ENCODE measurements around the gene IMP3.
A peak's percentile ranks its signal among the peaks of the same experiment; 100 is the strongest.

IMP3 gene

GRCh38 chr15:75677465-75678323 lies 37.7 kb upstream of the IMP3 start:
- CTCF ChIA-PET = interaction anchor here (0.9 kb wide), 1 partner anchor 39 kb away, joined by 6 read pairs; no protein-coding TSS in a partner anchor
- DNase-seq (ENCODE audit: low spot score) = no peak
- POLR2A ChIA-PET (ENCODE audit: low non-redundant PET) = interaction anchor here (0.6 kb wide), 1 partner anchor 42 kb away, joined by 4 read pairs; no protein-coding TSS in a partner anchor
- H3K27ac ChIP-seq = peak overlapping the region; percentile 12; the same call in 1 of the 2 replicates
- TF ChIP-seq CTCF (conservative IDR thresholded peaks at IDR 0.05; ENCODE audit: low read depth) = no peak

DNA sequence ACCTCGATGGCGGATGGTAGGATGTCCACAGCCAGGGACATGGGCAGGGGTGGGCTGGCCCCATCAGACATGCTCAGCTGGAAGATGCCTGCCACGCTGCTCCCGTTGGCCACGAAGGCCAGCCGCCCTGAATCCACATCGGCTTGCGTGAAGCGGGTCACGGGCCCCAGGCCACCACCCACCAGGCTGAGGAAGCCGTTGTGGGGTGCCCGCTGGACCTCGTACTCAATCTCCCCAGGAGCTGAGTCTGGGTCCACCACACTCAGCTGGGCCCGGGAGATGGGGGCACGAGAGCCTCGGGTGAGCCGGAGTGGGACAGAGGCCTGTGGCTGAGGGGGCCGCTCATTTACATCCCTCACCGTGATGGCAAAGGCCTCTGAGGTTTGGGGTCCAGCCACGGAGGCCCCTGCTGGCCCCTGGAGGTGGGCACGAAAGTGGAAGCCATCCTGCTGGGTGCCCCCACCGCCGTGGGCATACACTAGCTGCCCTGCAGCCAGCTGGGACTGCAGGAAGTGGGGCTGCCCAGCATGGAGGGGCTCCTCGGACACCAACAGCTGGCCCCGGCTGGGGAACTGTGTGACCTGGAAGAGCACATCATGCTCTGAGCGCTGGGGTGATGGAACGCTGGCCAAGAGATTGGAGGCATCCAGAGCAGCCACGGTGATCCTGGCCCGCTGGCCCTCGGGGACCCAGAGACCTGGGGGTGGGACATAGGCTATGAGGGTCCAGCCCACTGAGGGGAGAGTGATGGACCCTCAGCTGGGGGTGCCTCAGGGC lies 36.9 kb upstream of the IMP3 start:
- no peak for DNase-seq (ENCODE audit: low spot score)
- TF ChIP-seq CTCF (conservative IDR thresholded peaks at IDR 0.05; ENCODE audit: low read depth) = no peak
- H3K27ac ChIP-seq = no peak overlapping the region; the same call in 1 of the 2 replicates
- CTCF ChIA-PET = interaction anchor here (0.6 to 1.1 kb wide), 2 partner anchors 50 to 309 kb away, joined by 3 to 4 read pairs; no protein-coding TSS in a partner anchor
- POLR2A ChIA-PET (ENCODE audit: low non-redundant PET) = interaction anchor here (0.6 kb wide), 1 partner anchor 1841 kb away, joined by 3 read pairs; no protein-coding TSS in a partner anchor

DNA sequence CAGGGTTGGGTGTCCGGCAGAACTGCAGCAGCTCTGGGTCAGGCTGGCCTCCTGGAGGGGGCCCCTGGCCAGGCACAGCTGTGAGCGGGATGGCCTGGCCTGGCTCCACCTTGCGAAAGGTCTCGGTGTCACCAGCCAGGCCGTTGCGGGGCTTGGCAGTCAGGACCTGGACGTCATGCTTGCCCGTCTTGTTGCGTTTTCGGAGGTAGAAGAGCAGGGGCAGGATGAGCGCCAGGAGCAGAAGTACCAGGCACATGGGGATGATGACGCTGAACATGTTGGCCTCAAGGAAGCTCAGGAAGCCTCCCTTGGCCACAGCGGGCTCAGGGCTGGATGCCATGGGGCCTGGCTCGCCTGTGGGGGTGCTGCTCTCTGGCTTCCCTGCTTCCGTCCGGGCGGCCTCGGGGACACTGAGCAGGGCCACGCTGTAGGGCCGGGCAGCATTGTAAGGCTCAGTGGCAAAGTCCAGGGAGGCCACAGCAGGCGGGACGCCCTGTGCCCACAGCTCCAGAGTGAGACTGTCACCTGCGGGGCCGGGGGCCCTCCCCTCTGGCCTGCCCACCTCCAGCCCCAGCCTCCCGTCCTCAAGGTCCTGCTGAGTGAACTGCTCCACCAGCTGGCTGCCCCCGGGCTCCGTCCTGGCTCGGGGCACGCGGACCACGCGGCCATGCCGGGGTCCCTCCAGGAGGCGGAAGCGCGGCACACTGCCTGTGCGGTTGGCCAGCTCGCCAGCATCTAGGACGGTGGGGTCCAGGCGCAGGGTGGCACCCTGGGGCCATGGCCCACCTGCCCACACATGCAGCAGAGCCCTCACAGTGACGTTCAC lies 35.8 kb upstream of the IMP3 start:
- DNase-seq (ENCODE audit: low spot score) = no peak
- CTCF ChIA-PET = interaction anchor here (0.6 to 1.3 kb wide), 4 partner anchors 10 to 662 kb away, joined by 3 to 6 read pairs (median 4); no protein-coding TSS in a partner anchor
- POLR2A ChIA-PET (ENCODE audit: low non-redundant PET) = interaction anchor here (0.5 kb wide), 2 partner anchors 43 to 229 kb away, joined by 5 read pairs; no protein-coding TSS in a partner anchor

DNA sequence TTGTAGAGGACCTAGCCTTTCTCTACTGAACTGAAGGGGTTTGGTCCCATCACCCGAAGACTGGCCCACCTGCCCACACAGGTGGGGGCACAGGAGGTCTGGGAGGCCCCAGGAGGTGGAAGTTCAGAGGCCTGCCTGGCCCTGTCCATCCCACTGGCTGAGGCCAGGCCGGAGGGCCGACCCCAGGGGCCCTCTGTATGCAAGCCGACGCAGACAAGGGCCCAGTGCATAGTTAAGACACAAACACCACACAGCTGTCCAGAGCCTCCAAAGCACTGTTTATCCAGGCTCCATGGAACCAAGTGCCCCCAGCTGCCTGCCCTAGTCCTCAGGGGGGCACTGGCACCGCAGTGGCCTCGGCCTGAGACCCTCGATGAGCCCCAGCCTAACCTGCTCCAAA lies 34.3 kb upstream of the IMP3 start:
- TF ChIP-seq CTCF (conservative IDR thresholded peaks at IDR 0.05; ENCODE audit: low read depth) = no peak
- POLR2A ChIA-PET (ENCODE audit: low non-redundant PET) = interaction anchor here (0.7 kb wide), 1 partner anchor 49 kb away, joined by 3 read pairs; a partner anchor contains a TSS
- peak overlapping the region; percentile 98 for H3K27ac ChIP-seq
- CTCF ChIA-PET = interaction anchor here (0.7 to 1.0 kb wide), 2 partner anchors 50 to 58 kb away, joined by 3 to 4 read pairs; no protein-coding TSS in a partner anchor
- DNase-seq (ENCODE audit: low spot score) = no peak

More for the DNA sequence above, 35.8 kb upstream of the IMP3 start:
- H3K27ac ChIP-seq = peak overlapping the region; percentile 98
- no peak for TF ChIP-seq CTCF (conservative IDR thresholded peaks at IDR 0.05; ENCODE audit: low read depth)

DNA sequence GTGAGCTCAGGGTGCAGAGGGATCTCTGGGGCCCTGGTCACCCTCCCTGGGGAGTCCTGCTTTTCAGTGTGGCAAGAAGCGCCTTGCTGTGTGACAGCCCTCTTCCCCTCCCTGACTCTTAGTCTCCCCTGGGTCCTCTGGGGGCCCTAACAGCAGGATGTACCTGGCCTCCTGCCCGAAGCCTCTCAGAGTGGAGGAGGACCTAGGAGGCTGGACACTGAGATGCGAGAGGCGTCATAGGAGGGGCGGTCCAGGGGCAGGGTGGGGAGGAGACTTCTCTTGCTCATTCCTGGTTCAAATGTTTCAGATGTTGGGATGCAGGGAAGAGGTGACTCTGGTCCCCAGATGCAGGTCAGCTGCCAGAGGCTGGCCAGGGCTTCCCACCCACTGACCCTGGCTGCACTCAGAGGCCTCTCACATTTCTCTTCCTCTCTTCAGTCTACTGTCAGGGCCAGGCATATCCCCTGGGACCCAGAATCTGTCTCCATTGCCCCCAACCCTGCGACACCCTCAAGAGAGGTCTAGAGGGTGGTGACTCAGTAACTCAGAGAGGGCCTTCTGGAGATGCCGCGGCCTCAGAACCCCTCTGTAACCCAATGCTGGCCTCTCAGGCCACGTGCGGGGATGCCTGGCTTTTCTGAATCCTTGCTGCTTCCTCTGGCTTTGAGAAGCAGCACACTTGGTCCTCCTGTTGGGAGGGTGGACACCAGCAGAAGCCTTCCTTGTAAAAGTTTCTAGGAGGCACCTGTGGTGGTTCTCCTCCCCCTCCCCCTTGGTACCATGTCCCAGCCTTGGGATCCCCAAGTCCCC lies 33.6 kb upstream of the IMP3 start:
- TF ChIP-seq CTCF (conservative IDR thresholded peaks at IDR 0.05; ENCODE audit: low read depth) = no peak
- POLR2A ChIA-PET (ENCODE audit: low non-redundant PET) = interaction anchor here (1.5 kb wide), 1 partner anchor 22 kb away, joined by 4 read pairs; no protein-coding TSS in a partner anchor
- H3K27ac ChIP-seq = peak overlapping the region; percentile 98
- DNase-seq (ENCODE audit: low spot score) = no peak
- CTCF ChIA-PET = interaction anchor here (0.7 kb wide), 1 partner anchor 51 kb away, joined by 3 read pairs; no protein-coding TSS in a partner anchor
